HepG2 (cell line): ENCODE results near the gene TCN1. TPM values are rescaled to one million over a fixed set of nuclear protein-coding genes. Genes with fewer than 3 reads are reported as not detected.

Source experiments
- HIC2 ChIP-seq: sonication (generic); formaldehyde crosslinking; IDR thresholded peaks from 2 replicates; pipeline ENCODE4 v1.9.0; 2022; ENCODE audit warnings: low read depth, missing genetic modification reagents
- IKZF5 ChIP-seq: IDR thresholded peaks from 2 replicates; pipeline ENCODE4 v1.6.1; 2018; ENCODE audit warnings: missing genetic modification reagents, mild to moderate bottlenecking, missing compliant biosample characterization
- PATZ1 ChIP-seq: sonication (generic); formaldehyde crosslinking; IDR thresholded peaks from 2 replicates; pipeline ENCODE4 v1.4.0; 2020; ENCODE audit warnings: missing genetic modification reagents
- RBM39 ChIP-seq: fragments of 200-400 bp; formaldehyde crosslinking; IDR thresholded peaks from one replicate; pipeline ENCODE4 v1.6.1; 2018; ENCODE audit warnings: antibody characterized with exemption, mild to moderate bottlenecking, low read depth, low read length; ENCODE audit not compliant: poor library complexity, severe bottlenecking
- YY1 ChIP-seq: IDR thresholded peaks from 2 replicates; pipeline ENCODE4 v1.6.1; 2011; ENCODE audit warnings: low read length, low read depth, moderate library complexity, mild to moderate bottlenecking; ENCODE audit not compliant: insufficient read depth, insufficient replicate concordance
- ZBTB40 ChIP-seq, 2 experiments: fragments of 450-650 bp in 1 of 2; sonication (generic) in 1 of 2; formaldehyde crosslinking in 1 of 2; IDR thresholded peaks; 2 replicates each; pipeline versions ENCODE4 v1.6.1 to v1.8.0; 2016 to 2022; ENCODE audit warnings: antibody characterized with exemption in 1 of 2, mild to moderate bottlenecking in 1 of 2, missing genetic modification reagents in 1 of 2
- ZNF687 ChIP-seq: sonication (generic); formaldehyde crosslinking; IDR thresholded peaks from 2 replicates; pipeline ENCODE4 v1.5.1; 2020; ENCODE audit warnings: mild to moderate bottlenecking, missing genetic modification reagents, moderate library complexity
- polyA plus RNA-seq, 8 experiments: library from polyadenylated mRNA; depleted of rRNA in 3 of 8; stranded (reverse) in 7 of 8; unstranded in 1 of 8; fragments of >200 nt; fragmentation: Illumina TruSeq in 4 of 8; extraction: Trizol in 4 of 8; gene quantifications; 2 replicates each; pipeline versions ENCODE4 v1.2.1 to v1.2.3, GENCODE V29; 2011 to 2016; ENCODE audit warnings: low read depth in 4 of 8, missing spikeins in 1 of 8, mixed read lengths in 1 of 8; ENCODE audit not compliant: insufficient read depth in 1 of 8
- total RNA-seq, 5 experiments: library from RNA; depleted of rRNA; stranded (reverse); fragments of >200 nt; fragmentation: Illumina TruSeq; extraction: Trizol; gene quantifications; 2 replicates each; pipeline ENCODE4 v1.2.3, GENCODE V29; 2016; ENCODE audit warnings: low read depth in 1 of 5

TCN1 gene
- total and polyA plus RNA-seq, 2 of the 13 experiments (the other 11 are each of a cell fraction or from before 2014, with no cell fraction given): not detected

GRCh38 chr11:59810189-59810910 is 55.9 kb downstream of the TCN1 start, which contains the start of gene MRPL16 (continued):
- TF ChIP-seq PATZ1 (CRISPR knock-in tag) (peak; percentile 49; the same call in 1 of the 2 replicates), ZNF687 (peak; percentile 93), IKZF5 (CRISPR knock-in tag) (peak; percentile 87), HIC2 (CRISPR knock-in tag) (0 out of 2 replicates have a peak, but pooled peaks have one; percentile 48), YY1 (peak; percentile 81), ZBTB40 (IDR thresholded peaks at IDR 0.05) (peak; percentile 98), ZBTB40 (CRISPR knock-in tag; IDR thresholded peaks at IDR 0.05) (peak; percentile 73; the same call in 1 of the 2 replicates), RBM39 (peak; percentile 80)
